RWPE2 (cell line): ENCODE results near the gene PTPRN2.
"Not testable (repeated sequence)": the region's sequence is repeated elsewhere in the genome, so short reads cannot be mapped to it uniquely, and the experiment has no call there.

ENCODE experiments used
- ATAC-seq: fragments of 200-7000 bp; cut with Tn5 transposase; 3 replicates; pipeline ENCODE4 v1.9.1; 2021; ENCODE audit warnings: low read depth
- DNase-seq: peaks from one replicate; pipeline ENCODE4 v3.0.0-alpha.2; 2020; ENCODE audit warnings: low spot score
- H3K27ac ChIP-seq: fragments of 450-650 bp; 2 replicates; pipeline ENCODE4 v1.5.1; 2017; ENCODE audit warnings: mild to moderate bottlenecking; ENCODE audit not compliant: poor library complexity, severe bottlenecking
- H3K27me3 ChIP-seq: fragments of 250-450 bp; sonication (Bioruptor Pico); 2 replicates; pipeline ENCODE4 v1.5.1; 2021; ENCODE audit warnings: mild to moderate bottlenecking, moderate library complexity; ENCODE audit not compliant: insufficient read depth, poor library complexity, severe bottlenecking
- H3K36me3 ChIP-seq: fragments of 250-450 bp; sonication (Bioruptor Pico); 2 replicates; pipeline ENCODE4 v1.5.1; 2020; ENCODE audit warnings: low read depth, mild to moderate bottlenecking, moderate library complexity
- H3K4me1 ChIP-seq: fragments of 250-450 bp; sonication (Bioruptor Pico); 2 replicates; pipeline ENCODE4 v1.5.1; 2021; ENCODE audit warnings: mild to moderate bottlenecking, moderate library complexity; ENCODE audit not compliant: insufficient read depth, poor library complexity, severe bottlenecking
- H3K4me3 ChIP-seq: fragments of 250-450 bp; sonication (Bioruptor Pico); 2 replicates; pipeline ENCODE4 v1.5.1; 2021; ENCODE audit warnings: mild to moderate bottlenecking, moderate library complexity; ENCODE audit not compliant: severe bottlenecking
- H3K9me3 ChIP-seq: fragments of 250-450 bp; sonication (Bioruptor Pico); 2 replicates; pipeline ENCODE4 v1.5.1; 2021; ENCODE audit warnings: mild to moderate bottlenecking, moderate library complexity; ENCODE audit not compliant: severe bottlenecking
- CTCF ChIP-seq: fragments of 450-650 bp; IDR thresholded peaks from one replicate; pipeline ENCODE4 v1.5.1; 2017; ENCODE audit warnings: mild to moderate bottlenecking, moderate library complexity; ENCODE audit not compliant: poor library complexity, severe bottlenecking

Gene PTPRN2

GRCh38 chr7:157506268-157506667 is 1081.4 kb downstream of the PTPRN2 start:
- no peak for TF ChIP-seq CTCF
- Histone ChIP-seq H3K4me3 (no peak overlapping the region), H3K4me1 (no peaks in the 10 kb centered on the region), H3K9me3 (no peaks in the 10 kb centered on the region), H3K27me3 (peaks cover 14% of the 10 kb centered on the region), H3K36me3 (no peaks in the 10 kb centered on the region), H3K27ac (no peak overlapping the region)
- DNase-seq (no peak), ATAC-seq (no peak)

- DNase-seq (no peak), ATAC-seq (no peak)
- no peaks in the 10 kb centered on the region for H3K4me1 ChIP-seq
- peaks cover 14% of the 10 kb centered on the region for H3K27me3 ChIP-seq
- TF ChIP-seq CTCF = no peak
- H3K9me3 ChIP-seq = no peaks in the 10 kb centered on the region
- H3K27ac ChIP-seq = no peak overlapping the region
- H3K36me3 ChIP-seq = no peaks in the 10 kb centered on the region
- no peak overlapping the region for H3K4me3 ChIP-seq
Observed at GRCh38 chr7:157505646-157506045, 1082.0 kb downstream of the PTPRN2 start.

- Histone ChIP-seq H3K27ac (no peak overlapping the region), H3K27me3 (peaks cover 10% of the 10 kb centered on the region), H3K9me3 (no peaks in the 10 kb centered on the region), H3K36me3 (no peaks in the 10 kb centered on the region), H3K4me3 (no peak overlapping the region), H3K4me1 (no peaks in the 10 kb centered on the region)
- DNase-seq (no peak), ATAC-seq (no peak)
- no peak for TF ChIP-seq CTCF
Observed at GRCh38 chr7:157503229-157503628, 1084.4 kb downstream of the PTPRN2 start.

GRCh38 chr7:157502701-157503111 is 1084.9 kb downstream of the PTPRN2 start:
- H3K27ac ChIP-seq = no peak overlapping the region
- peak; percentile 29; the same call in 1 of the 3 replicates for ATAC-seq
- H3K4me1 ChIP-seq = no peaks in the 10 kb centered on the region
- peaks cover 10% of the 10 kb centered on the region for H3K27me3 ChIP-seq
- H3K4me3 ChIP-seq = no peak overlapping the region
- no peaks in the 10 kb centered on the region for H3K36me3 ChIP-seq
- no peak for DNase-seq
- H3K9me3 ChIP-seq = no peaks in the 10 kb centered on the region
- TF ChIP-seq CTCF = no peak

GRCh38 chr7:157501581-157501980 is 1086.0 kb downstream of the PTPRN2 start:
- no peak for ATAC-seq
- Histone ChIP-seq H3K27me3 (peaks cover 10% of the 10 kb centered on the region), H3K4me1 (no peaks in the 10 kb centered on the region), H3K27ac (no peak overlapping the region), H3K9me3 (no peaks in the 10 kb centered on the region), H3K4me3 (no peak overlapping the region), H3K36me3 (no peaks in the 10 kb centered on the region)
- no peak for DNase-seq
- TF ChIP-seq CTCF = no peak

DNA sequence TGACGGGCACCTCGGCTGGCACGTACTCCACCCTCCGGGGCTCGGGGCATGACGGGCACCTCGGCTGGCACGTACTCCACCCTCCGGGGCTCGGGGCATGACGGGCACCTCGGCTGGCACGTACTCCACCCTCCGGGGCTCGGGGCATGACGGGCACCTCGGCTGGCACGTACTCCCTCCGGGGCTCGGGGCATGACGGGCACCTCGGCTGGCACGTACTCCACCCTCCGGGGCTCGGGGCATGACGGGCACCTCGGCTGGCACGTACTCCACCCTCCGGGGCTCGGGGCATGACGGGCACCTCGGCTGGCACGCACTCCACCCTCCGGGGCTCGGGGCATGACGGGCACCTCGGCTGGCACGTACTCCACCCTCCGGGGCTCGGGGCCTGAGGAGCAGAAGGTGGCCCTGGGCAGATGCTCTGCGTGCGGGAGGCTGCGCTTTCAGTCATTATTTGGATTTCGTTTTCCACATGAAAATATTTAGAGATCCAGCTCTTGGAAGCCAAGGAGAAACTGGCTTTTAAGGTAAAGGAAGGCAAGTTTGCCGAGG is 1086.6 kb downstream of the PTPRN2 start:
- H3K4me1 ChIP-seq, H3K9me3 ChIP-seq, H3K4me3 ChIP-seq, H3K27ac ChIP-seq, ATAC-seq, DNase-seq, H3K36me3 ChIP-seq, H3K27me3 ChIP-seq: not testable (repeated sequence)
